DOHH2 (cell line): ENCODE results near the gene GJB1.

Experiments used
- EZH2phosphoT487 ChIP-seq: fragments of 200-600 bp; sonication (generic); IDR thresholded peaks from 2 replicates; pipeline ENCODE4 v1.6.1; 2017; ENCODE audit warnings: borderline replicate concordance, mild to moderate bottlenecking, antibody characterized with exemption, low read length, moderate library complexity, mixed read lengths
- TF ChIP-seq, protein P1 (sequence below): fragments of 200-600 bp; sonication (generic); IDR thresholded peaks from one replicate; pipeline ENCODE4 v1.5.1; 2014; ENCODE audit warnings: antibody characterized with exemption, mild to moderate bottlenecking, low read depth, low read length; ENCODE audit not compliant: poor library complexity, severe bottlenecking

GRCh38 chrX:71215338-71215912 lies 7.6 kb upstream of the GJB1 start:
- TF ChIP-seq, protein P1, sequence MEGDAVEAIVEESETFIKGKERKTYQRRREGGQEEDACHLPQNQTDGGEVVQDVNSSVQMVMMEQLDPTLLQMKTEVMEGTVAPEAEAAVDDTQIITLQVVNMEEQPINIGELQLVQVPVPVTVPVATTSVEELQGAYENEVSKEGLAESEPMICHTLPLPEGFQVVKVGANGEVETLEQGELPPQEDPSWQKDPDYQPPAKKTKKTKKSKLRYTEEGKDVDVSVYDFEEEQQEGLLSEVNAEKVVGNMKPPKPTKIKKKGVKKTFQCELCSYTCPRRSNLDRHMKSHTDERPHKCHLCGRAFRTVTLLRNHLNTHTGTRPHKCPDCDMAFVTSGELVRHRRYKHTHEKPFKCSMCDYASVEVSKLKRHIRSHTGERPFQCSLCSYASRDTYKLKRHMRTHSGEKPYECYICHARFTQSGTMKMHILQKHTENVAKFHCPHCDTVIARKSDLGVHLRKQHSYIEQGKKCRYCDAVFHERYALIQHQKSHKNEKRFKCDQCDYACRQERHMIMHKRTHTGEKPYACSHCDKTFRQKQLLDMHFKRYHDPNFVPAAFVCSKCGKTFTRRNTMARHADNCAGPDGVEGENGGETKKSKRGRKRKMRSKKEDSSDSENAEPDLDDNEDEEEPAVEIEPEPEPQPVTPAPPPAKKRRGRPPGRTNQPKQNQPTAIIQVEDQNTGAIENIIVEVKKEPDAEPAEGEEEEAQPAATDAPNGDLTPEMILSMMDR, result no peak
- no peak for TF ChIP-seq EZH2phosphoT487
